Stimulated activated CD8-positive, alpha-beta memory T cell treated with anti-CD3 and anti-CD28 coated beads, Interleukin-7, amount 100 ng/mL, for 24 hours (primary cell): ENCODE measurements around the gene LEUTX.

Experiments
- DNase-seq: peaks from one replicate; pipeline ENCODE4 v3.0.0-alpha.2; 2020; ENCODE audit warnings: low read depth

The LEUTX gene

DNA sequence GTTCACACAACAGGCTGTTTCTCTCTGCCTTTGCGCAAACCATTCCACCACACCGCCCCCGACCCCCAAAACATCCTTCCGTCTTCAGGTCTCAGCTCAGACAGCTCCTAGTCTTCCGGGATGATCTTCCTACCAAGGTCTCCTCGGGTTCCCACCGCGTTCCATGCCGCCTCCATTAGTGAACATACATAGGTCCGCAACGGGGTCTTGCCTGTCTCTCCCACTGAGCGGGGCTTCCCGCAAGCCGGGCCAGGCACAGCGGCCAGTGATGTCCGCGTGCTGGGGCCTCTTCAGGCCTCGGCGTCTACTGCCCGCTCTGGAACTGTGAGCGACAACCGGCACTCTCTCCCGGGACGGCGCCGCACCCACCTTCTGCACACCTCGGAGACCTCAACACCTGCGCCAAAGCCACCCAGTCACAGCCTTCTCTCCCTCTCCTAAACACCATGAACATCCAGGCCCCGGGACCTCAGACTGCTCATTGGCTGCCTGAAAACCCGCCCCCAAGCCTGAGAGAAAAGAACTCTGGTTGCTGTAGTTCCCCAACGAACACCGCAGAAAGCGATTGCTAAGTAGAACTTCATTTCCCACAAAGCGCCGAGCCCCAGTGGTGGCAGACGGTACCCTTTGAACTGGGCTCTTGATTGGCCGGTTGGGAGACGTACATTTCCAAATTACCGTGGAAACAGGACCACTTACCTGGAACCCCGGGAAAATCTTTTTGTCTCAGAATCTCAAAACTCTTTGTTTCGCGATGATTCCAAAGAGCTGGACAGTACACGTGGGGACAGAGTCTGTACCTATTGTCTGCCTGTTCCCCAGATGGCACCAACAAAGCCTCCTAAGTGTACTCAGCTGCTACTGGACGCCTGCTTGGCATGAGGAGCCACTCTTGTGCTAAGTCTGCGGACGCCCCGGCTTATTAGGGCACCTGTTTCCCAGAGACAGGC lies 45.8 kb downstream of the LEUTX start:
- DNase-seq: peak; percentile 63

- no peak for DNase-seq
Measured at GRCh38 chr19:39825093-39825463, 46.4 kb downstream of the LEUTX start.

- no peak for DNase-seq
Measured at GRCh38 chr19:39825531-39826076, 47.0 kb downstream of the LEUTX start.

- DNase-seq: no peak
Measured at GRCh38 chr19:39826311-39826945, 47.8 kb downstream of the LEUTX start.

GRCh38 chr19:39827216-39827615 lies 48.6 kb downstream of the LEUTX start:
- no peak for DNase-seq

DNA sequence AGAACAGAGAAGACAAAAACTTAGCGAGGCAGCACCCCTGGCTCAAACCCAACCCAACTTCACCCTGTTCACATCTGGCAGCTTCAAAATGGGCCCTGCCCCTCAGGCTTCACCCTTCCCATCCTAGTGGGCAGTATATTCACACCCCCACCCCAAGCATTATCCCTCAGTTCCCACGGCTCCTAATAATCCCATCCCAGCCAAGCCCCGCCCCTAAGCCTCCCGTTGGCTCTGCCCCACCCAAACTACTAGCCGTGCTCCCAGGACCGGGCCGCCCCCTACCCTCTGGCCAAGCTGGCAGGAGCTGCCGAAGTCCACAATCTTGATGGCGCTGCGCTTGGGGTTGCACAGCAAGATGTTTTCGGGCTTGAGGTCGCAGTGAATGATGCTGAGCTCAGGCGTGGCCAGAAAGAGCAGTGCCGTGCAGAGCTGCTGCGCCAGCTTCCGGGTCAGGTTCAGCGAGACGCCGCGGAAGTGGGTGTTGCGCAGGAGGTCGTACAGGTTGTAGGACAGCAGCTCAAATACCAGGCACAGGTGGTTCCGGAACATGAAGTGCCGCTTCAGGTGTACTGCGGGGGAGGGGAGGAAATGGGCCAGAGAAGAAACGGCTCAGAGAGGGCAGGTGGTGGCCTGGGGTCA lies 49.5 kb downstream of the LEUTX start:
- DNase-seq: no peak

GRCh38 chr19:39828654-39829032 lies 50.0 kb downstream of the LEUTX start:
- no peak for DNase-seq

DNA sequence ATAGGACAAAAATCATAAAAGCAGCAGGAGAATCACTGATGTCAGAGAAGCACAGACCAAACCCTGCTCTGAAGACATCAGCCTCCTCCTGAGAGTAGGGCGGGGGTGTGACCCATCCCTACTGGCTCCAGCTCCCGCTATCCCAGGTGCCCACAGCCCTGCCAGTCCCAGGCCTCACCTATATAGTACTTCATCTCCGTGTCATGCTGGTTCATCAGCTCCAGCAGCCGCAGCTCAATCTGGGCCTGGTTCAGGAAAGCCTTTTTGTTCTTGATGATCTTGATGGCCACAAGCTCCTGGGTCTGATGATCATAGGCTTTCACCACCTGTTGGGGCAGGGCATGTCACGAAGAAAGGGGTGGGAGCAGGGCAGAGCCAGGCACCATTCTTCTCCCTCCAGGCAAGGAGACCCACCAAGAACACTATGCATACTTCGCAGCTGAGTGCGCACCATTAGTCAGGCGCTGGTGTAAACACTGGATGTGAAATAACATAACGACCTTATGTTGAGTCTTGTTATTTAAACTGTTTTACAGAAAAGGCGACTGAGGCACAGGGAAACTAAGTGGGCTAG lies 51.1 kb downstream of the LEUTX start:
- DNase-seq: no peak

- no peak for DNase-seq
Measured at GRCh38 chr19:39830406-39830805, 51.8 kb downstream of the LEUTX start.

- no peak for DNase-seq
Measured at GRCh38 chr19:39830847-39831246, 52.2 kb downstream of the LEUTX start.

DNA sequence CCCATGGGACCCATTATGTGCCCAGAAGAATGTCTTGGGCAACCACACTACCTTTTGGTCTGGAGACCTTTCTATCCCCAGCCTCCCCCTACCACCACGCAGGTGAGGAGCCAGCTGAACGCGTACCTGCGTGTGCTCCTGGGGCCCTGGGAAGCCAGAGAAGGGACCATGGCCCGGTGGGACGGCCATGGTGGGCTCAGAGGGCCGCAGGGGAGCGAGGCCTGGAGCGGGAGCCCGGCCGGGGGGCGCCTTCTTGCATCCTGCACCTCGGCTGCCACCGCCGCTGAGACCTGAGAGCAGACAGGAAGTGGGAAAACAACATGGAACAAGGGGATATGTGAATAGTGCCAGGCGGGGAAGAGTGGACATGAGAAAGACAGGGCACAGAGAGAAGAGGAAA lies 53.0 kb downstream of the LEUTX start:
- no peak for DNase-seq

DNA sequence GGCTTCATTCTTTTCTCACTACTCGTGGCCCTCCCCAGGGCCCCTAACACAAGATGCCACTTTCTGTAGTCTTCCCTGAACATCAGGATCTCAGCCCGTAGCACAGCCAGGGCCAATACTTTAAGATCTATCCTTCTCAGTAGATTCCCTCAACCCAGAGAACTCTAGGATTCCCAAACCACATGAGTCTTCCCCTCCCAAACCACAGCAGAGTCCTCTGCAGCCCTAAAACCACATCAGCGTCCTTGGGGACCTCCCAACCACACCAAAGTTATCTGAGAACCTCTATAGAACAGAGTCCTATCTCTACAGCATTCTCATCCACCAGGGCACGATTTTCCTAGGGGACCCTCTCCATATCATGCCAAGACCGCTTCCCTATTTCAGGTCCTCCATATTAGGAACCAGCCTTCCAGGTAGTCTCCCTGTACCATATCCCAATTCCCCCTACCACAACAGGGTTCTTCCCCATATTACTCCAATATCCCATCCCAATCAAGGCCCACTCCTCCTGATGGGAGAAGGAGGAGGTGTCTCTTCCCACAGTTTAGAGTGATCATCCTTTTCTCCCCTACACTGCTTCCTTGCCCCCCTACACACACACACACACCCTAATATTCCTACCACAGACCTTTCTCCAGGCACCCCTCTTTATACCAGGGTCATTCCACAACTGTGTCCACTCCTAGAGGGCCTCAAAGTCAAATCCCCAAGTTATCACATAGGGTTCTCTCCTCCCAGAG lies 53.9 kb downstream of the LEUTX start:
- DNase-seq: no peak

DNA sequence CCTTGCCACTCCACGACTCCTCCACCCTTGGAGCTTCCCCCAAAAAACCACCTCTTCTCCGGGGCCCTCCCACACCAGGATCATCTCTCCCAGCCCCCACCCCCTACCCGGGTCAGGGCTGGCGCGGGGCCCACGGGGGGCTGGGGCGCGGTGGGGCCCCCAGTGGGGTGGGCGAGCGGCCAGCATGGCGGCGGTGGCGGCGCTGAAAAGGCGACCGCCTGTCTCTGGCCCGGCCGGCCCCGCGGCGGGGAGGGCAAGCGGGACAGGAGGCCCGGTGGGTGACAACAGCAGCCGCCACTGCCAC lies 54.5 kb downstream of the LEUTX start:
- no peak for DNase-seq

- peak; percentile 92 for DNase-seq
Measured at GRCh38 chr19:39833464-39834286, 55.0 kb downstream of the LEUTX start, which contains the start of gene DYRK1B. DYRK1B (minus strand) TSS chr19:39834162; CDS start chr19:39831867, 2,295 bp downstream.

DNA sequence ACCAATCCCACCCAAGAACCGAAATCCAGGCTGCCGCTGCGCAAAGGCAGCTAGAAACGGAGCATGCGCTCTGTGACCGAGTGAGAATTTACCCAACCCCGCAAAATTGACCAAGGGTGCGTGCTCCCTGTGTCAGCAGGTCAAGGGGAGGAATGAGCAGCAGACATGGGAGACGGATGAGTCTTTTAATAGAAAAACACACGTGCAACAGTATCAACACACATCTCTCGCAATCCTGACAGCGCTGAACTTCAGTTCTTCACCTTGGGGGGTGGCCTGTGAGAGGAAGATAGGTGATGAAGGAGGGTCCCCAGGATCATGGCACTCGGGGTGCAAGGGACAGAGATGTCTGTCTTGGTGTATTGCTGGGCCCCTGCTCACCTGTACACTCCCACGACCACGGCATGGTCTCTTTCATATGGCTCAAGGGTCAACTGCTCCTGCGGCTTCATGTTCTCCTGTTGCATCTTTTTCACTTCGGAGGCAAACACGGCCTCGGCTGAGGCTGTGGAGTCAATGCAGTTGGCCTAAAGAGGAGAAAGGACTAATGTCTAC lies 55.7 kb downstream of the LEUTX start:
- DNase-seq: no peak
